ENCODE measurements around the gene AP3B1.

- TF ChIP-seq CTCF (IDR thresholded peaks at IDR 0.05) (no peak), POLR2A (IDR thresholded peaks at IDR 0.05) (no peak)
Observed at GRCh38 chr5:78289911-78290310, 4.6 kb downstream of the AP3B1 start.
